SK-N-SH (cell line): ENCODE measurements around the gene GPT2.

Experiments
- EP300 ChIP-seq, 2 experiments: IDR thresholded peaks; 2 replicates each; pipeline versions ENCODE4 v1.4.0 to v1.6.1; 2012; ENCODE audit warnings: borderline replicate concordance in 1 of 2, low read depth in 1 of 2, low read length in 1 of 2
- GABPA ChIP-seq: IDR thresholded peaks from 2 replicates; pipeline ENCODE4 v1.4.0; 2012; ENCODE audit warnings: low read depth, mild to moderate bottlenecking
- MXI1 ChIP-seq: IDR thresholded peaks from 2 replicates; pipeline ENCODE4 v1.6.1; 2012; ENCODE audit warnings: mild to moderate bottlenecking, low read depth, low read length, improper control_type of control experiment
- NRF1 ChIP-seq: IDR thresholded peaks from 2 replicates; pipeline ENCODE4 v1.6.1; 2012; ENCODE audit warnings: low read depth, mild to moderate bottlenecking, low read length
- POLR2AphosphoS5 ChIP-seq: IDR thresholded peaks from 2 replicates; pipeline ENCODE4 v1.6.1; 2012; ENCODE audit warnings: low read depth, low read length
- RXRA ChIP-seq: IDR thresholded peaks from 2 replicates; pipeline ENCODE4 v1.4.0; 2012; ENCODE audit warnings: low read depth, mild to moderate bottlenecking, borderline replicate concordance
- YY1 ChIP-seq: IDR thresholded peaks from 2 replicates; pipeline ENCODE4 v1.4.0; 2012; ENCODE audit warnings: low read depth, mild to moderate bottlenecking
- TF ChIP-seq, protein P1 (sequence below): IDR thresholded peaks from 2 replicates; pipeline ENCODE4 v1.6.1; 2012; ENCODE audit warnings: mild to moderate bottlenecking, low read depth, low read length, moderate library complexity
- TF ChIP-seq, protein P2 (sequence below): IDR thresholded peaks from 2 replicates; pipeline ENCODE4 v1.4.0; 2012; ENCODE audit warnings: low read depth, borderline replicate concordance
- TF ChIP-seq, protein P3 (sequence below): fragments of 200-600 bp; sonication (generic); IDR thresholded peaks from 2 replicates; pipeline ENCODE4 v1.6.1; 2017; ENCODE audit warnings: antibody characterized with exemption, mild to moderate bottlenecking, moderate library complexity

DNA sequence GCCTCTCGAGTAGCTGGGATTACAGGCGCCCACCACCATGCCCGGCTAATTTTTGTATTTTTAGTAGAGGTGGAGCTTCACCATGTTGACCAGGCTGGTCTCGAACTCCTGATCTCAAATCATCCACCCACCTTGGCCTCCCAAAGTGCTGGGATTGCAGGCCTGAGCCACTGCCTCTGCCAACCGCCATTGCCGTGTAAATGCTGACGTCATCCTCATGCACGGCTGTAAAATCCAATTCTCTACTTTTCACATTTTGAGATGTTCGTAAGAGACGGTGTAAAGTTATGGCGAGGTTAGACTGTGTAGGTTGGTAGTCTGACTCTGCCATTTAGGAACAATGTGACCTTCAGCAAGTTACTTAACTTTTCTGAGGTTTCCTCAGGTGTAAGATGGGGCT is 91.0 kb downstream of the GPT2 start:
- TF ChIP-seq GABPA (no peak), MXI1 (no peak), RXRA (no peak), NRF1 (no peak), EP300 (IDR thresholded peaks at IDR 0.05; ENCODE audit: borderline replicate concordance in 1 of 2, low read depth in 1 of 2, low read length in 1 of 2) (no peak), YY1 (no peak), POLR2AphosphoS5 (no peak)
- TF ChIP-seq, protein P1, sequence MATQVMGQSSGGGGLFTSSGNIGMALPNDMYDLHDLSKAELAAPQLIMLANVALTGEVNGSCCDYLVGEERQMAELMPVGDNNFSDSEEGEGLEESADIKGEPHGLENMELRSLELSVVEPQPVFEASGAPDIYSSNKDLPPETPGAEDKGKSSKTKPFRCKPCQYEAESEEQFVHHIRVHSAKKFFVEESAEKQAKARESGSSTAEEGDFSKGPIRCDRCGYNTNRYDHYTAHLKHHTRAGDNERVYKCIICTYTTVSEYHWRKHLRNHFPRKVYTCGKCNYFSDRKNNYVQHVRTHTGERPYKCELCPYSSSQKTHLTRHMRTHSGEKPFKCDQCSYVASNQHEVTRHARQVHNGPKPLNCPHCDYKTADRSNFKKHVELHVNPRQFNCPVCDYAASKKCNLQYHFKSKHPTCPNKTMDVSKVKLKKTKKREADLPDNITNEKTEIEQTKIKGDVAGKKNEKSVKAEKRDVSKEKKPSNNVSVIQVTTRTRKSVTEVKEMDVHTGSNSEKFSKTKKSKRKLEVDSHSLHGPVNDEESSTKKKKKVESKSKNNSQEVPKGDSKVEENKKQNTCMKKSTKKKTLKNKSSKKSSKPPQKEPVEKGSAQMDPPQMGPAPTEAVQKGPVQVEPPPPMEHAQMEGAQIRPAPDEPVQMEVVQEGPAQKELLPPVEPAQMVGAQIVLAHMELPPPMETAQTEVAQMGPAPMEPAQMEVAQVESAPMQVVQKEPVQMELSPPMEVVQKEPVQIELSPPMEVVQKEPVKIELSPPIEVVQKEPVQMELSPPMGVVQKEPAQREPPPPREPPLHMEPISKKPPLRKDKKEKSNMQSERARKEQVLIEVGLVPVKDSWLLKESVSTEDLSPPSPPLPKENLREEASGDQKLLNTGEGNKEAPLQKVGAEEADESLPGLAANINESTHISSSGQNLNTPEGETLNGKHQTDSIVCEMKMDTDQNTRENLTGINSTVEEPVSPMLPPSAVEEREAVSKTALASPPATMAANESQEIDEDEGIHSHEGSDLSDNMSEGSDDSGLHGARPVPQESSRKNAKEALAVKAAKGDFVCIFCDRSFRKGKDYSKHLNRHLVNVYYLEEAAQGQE, result no peak
- TF ChIP-seq, protein P2, sequence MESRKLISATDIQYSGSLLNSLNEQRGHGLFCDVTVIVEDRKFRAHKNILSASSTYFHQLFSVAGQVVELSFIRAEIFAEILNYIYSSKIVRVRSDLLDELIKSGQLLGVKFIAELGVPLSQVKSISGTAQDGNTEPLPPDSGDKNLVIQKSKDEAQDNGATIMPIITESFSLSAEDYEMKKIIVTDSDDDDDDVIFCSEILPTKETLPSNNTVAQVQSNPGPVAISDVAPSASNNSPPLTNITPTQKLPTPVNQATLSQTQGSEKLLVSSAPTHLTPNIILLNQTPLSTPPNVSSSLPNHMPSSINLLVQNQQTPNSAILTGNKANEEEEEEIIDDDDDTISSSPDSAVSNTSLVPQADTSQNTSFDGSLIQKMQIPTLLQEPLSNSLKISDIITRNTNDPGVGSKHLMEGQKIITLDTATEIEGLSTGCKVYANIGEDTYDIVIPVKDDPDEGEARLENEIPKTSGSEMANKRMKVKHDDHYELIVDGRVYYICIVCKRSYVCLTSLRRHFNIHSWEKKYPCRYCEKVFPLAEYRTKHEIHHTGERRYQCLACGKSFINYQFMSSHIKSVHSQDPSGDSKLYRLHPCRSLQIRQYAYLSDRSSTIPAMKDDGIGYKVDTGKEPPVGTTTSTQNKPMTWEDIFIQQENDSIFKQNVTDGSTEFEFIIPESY, result no peak
- TF ChIP-seq, protein P3, sequence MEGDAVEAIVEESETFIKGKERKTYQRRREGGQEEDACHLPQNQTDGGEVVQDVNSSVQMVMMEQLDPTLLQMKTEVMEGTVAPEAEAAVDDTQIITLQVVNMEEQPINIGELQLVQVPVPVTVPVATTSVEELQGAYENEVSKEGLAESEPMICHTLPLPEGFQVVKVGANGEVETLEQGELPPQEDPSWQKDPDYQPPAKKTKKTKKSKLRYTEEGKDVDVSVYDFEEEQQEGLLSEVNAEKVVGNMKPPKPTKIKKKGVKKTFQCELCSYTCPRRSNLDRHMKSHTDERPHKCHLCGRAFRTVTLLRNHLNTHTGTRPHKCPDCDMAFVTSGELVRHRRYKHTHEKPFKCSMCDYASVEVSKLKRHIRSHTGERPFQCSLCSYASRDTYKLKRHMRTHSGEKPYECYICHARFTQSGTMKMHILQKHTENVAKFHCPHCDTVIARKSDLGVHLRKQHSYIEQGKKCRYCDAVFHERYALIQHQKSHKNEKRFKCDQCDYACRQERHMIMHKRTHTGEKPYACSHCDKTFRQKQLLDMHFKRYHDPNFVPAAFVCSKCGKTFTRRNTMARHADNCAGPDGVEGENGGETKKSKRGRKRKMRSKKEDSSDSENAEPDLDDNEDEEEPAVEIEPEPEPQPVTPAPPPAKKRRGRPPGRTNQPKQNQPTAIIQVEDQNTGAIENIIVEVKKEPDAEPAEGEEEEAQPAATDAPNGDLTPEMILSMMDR, result no peak
